G401 (cell line): Measurements from ENCODE around the gene TDRD1. TPM values are rescaled to one million over a fixed set of nuclear protein-coding genes. Genes with fewer than 3 reads are reported as not detected.

Experiments used
- DNase-seq: peaks from one replicate; pipeline ENCODE4 v3.0.0-alpha.2; 2015; ENCODE audit warnings: low spot score
- in situ Hi-C: cut with HindIII; loops from 2 replicates; pipeline ENCODE4 v1.10.0; 2016; ENCODE audit warnings: low sequenced_read_pairs, mixed read lengths
- total RNA-seq: library from RNA; depleted of rRNA; stranded (reverse); fragments of >200 nt; shearing (Covaris generic); gene quantifications from 2 replicates; pipeline ENCODE4 v1.2.3, GENCODE V29; 2014

The TDRD1 gene
- total RNA-seq, 1 experiment from 2014 or later = not detected

- DNase-seq = no peak
- in situ Hi-C loops = no loop called here
Measured at GRCh38 chr10:114256008-114256765, 77.0 kb downstream of the TDRD1 start.

DNA sequence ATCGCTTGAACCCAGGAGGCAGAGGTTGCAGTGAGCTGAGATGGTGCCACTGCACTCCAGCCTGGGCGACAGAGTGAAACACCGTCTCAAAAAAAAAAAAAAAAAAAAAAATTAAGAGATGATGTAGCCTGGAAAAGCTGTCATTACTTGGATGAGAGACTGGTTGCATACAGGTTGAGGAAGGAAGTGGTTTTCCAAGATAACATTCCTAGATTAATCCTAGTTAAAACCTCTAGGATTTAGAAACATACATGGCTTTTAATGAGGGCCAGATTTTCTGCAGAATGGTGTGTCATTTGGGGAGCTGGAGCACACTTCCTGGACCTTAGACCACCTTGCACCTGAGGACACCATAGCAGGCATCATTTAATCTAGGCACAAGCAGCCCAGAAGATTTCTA lies 77.7 kb downstream of the TDRD1 start:
- in situ Hi-C loops = no loop called here
- DNase-seq = no peak

DNA sequence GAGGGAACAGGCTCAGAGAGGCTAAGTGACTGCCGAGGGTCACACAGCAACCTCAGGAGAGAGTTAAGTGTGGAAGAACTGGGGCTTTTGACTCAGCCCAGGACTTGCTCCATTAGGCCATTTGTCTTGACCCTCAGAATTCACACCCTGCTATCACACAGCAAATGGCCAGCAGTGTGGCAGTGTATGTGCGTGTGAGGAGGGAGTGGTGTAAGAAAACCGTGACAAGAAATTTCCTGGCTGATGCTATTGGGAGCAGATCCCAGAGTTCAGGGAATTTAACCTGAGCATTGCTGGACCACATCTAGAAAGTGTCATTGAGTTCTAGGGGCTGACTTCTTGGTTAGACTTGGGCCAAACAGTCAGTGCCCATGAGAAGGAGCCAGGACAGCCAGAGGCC lies 78.3 kb downstream of the TDRD1 start:
- no peak for DNase-seq
- in situ Hi-C loops = no loop called here

- DNase-seq = no peak
- in situ Hi-C loops = no loop called here
Measured at GRCh38 chr10:114258274-114258840, 79.2 kb downstream of the TDRD1 start.

DNA sequence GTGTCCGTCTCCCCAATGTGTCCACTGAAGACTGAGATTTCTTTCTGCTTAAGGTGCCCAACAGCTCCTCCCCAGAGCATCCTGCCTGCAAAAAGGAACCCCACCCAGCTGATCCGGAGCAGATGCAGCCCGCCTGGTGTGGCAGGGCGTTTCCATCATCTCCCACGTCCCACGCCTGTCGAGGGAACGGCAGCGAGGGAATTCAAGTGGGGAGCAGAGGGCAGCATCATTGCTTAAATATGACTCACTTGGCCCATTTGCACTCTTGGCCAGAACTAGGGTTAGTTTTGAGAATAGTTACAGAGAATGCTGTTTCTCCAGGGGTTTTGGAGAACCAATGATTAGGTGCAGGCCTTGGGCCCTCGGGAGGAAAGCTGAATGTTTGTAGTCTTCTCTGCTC lies 80.7 kb downstream of the TDRD1 start:
- DNase-seq = no peak
- in situ Hi-C loops = no loop called here

DNA sequence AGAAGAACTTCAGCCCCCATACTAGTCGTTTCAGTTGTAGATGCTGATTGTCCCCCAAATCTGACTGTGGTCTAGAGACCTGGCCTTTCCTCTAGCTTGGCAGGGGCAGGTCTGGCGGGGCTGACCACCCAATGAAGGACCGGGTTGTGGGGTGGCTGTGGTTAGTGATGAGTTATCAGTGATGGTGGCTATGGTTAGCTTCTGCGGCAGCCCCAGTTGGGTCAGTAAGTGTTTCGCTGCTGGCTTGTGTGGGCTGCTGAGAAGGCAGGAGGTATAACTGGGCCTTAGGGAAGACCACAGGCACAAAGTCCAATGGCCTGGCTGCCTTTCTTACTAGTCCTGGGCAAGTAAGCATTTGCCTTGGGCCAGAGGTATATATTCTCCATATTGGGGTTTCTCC lies 81.2 kb downstream of the TDRD1 start:
- no peak for DNase-seq

GRCh38 chr10:114261076-114261475 lies 81.9 kb downstream of the TDRD1 start:
- in situ Hi-C loops = no loop called here
- DNase-seq = no peak

More for the DNA sequence above, 81.2 kb downstream of the TDRD1 start:
- in situ Hi-C loops = no loop called here

DNA sequence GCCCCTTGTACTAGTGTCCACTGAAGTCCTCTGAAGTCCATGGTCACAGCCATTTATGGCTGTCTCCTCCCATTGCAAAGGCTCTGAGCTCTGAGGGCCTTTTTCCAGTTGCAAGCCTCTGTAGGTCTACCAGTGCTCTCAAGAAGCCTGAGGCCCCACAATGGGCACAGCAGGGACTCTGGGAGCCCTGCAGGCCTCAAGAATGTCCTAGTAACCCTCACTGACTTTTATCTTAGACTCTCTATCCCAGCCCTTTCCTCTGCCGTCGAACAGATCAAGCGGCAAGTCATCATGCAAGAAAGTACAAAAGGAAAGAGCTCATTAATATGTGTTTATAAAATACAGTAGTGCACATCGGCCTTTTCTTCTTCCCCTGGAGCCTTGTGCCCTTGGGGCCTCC lies 83.3 kb downstream of the TDRD1 start:
- no peak for DNase-seq

DNA sequence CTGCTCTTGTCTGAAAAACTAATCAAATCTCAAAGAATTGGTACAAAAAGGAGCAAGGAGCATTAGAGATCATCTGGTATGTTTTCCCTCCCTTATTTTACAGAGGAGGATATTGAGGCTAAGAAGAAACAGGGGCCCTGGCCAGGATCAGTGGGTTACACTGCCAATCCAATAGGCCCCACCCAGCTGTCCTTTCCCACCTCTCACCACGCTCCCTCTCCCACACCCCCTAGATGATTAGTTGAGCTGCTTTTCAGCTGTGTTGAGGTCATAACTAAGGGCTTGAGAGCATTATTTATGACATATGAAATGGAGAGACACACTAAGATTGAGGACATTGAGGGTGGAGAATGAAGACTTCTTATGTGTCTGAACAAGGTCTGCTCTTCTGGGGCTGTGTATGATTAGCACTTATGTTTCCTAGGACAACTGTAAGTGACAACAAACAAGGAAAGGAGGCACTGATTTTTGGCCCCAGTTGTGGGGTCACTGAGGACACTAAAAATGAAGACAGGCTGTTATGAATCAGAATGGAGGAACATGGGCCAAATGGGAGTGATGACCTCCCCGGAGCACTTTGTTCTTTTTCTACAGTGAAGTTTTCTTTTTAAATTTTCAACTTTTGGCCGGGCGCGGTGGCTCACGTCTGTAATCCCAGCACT lies 86.4 kb downstream of the TDRD1 start:
- in situ Hi-C loops = no loop called here
- DNase-seq = no peak

More for the DNA sequence above, 83.3 kb downstream of the TDRD1 start:
- in situ Hi-C loops = no loop called here

DNA sequence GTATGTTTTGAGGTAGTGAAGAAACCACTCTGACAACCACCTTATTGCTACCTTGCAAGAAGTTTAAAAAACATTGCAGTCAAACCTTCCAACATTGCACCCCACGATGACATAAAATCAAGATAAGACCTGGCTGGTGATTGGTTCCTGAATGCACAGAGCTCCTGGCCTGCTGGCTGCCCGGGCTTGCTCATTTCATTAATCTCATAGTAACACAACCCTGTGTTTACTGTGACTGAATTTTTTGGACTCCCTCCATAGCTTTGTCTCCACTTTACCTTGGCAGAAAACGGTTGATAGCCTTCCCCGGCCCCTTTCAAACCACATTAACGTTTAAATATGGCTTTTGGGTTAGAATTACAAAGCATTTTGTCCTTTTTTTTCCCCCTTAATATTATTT lies 87.4 kb downstream of the TDRD1 start:
- no peak for DNase-seq
- in situ Hi-C loops = no loop called here

- DNase-seq = no peak
- in situ Hi-C loops = no loop called here
Measured at GRCh38 chr10:114271075-114271778, 92.1 kb downstream of the TDRD1 start.

DNA sequence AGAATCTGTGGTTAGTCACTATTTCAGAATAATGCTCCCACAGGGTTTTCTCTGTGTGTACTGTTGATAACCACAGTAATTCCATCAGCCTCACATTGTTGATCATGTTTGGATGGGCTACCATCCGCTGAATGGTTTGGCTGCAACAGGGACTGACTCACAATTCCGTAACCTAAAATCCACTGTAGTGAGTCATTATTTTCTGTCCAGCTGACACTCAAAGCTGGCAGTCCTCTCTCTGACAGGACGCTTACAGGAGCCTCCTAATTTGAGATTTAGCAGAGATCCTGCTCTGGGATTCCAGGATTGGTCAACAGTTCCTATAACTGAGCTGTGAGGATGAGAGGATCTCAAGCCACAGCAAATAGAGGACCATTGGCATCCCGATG lies 92.6 kb downstream of the TDRD1 start:
- DNase-seq = no peak
- in situ Hi-C loops = no loop called here

- DNase-seq = no peak
Measured at GRCh38 chr10:114272696-114273095, 93.5 kb downstream of the TDRD1 start.

DNA sequence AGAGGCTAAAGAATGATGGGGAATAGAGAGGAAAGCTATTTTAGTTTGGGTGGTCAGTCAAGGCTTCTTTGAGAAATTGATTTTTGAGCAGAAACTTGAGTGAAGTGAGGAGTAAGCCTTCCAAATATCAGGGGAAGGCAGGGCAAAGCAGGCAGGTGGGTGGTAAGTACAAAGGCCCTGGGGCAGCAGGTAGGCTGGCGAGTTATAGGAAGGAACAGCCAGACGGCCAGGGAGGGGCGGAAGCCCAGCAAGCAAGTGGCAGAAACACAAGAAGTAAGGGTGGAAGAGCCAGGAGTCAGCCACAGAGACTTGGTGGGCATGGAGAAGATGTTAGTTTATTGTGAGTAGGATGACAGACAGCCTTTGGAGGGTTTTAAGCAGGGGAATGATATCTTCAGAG lies 94.8 kb downstream of the TDRD1 start:
- in situ Hi-C loops = no loop called here

More at GRCh38 chr10:114272696-114273095, 93.5 kb downstream of the TDRD1 start:
- in situ Hi-C loops = no loop called here

GRCh38 chr10:114274616-114275453 lies 95.7 kb downstream of the TDRD1 start:
- in situ Hi-C loops = no loop called here
- DNase-seq = no peak

More for the DNA sequence above, 94.8 kb downstream of the TDRD1 start:
- no peak for DNase-seq

DNA sequence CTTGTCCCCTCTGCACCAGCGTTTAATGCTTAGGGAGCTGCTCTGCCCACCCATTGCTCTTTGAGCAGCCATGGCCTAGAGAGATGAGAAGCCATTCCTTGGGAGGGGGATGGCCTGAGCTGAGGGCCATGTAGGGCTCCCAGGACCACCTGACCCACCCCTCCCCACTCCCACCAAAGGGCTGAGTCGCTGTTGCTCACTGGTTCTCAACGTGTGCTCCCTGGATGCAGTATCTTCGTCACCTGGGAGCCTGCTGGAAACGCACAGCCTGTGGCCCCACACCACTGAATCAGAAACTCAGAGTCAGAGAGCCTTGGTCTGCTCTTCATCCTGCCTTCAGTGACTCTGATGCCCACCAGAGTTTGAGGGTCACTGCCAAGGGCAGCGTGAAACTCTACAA lies 96.9 kb downstream of the TDRD1 start:
- in situ Hi-C loops = no loop called here
- DNase-seq = no peak

GRCh38 chr10:114276671-114277070 lies 97.5 kb downstream of the TDRD1 start:
- in situ Hi-C loops = no loop called here
- DNase-seq = no peak

DNA sequence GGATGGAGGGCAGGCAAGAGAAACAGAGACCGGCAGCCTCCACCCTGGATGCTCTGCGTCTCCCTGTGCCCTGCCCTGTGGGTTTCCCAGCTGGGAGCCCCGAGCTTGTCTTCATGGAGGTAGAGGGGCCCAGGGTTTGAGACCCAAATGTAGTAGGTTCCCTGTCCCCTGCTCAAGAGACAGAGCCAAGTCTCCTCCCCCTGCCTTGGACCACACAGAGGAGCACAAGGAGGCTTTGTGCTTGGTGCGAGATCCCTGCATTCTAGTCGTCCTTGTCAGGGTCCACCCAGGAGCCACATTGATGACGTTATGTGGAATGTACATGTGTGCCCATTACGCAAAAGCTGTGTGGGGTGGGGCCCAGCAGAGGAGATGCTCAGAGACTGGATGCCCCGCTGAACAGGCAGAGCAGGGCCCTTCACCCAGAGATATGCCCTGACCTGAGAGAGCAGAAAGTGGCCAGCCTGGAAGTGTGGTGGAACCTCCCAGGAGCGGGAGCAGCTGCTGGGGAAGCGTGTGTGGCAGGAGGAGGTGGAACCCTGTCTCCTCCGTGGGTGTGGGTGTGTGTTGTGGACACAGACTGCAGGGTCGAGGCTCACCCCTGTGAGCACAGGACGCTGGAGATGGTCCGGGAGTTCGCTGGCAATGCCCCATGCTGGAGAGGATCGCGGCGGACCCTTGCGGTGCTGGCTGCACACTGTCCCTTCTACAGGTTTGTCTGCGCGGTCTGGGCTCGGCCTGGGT lies 99.2 kb downstream of the TDRD1 start:
- DNase-seq = no peak
- in situ Hi-C loops = no loop called here

GRCh38 chr10:114278884-114279191 lies 99.7 kb downstream of the TDRD1 start:
- no peak for DNase-seq
- in situ Hi-C loops = no loop called here
